Measurements from ENCODE around the gene TXNDC17. TPM values are rescaled to one million over a fixed set of nuclear protein-coding genes. Genes with fewer than 3 reads are reported as not detected.
A peak's percentile ranks its signal among the peaks of the same experiment; 100 is the strongest.

The TXNDC17 gene
- total RNA-seq, 1 experiment from 2014 or later, result 137 TPM

GRCh38 chr17:6608321-6608720 lies 32.5 kb upstream of the TXNDC17 start:
- DNase-seq (ENCODE audit: unreplicated experiment), result peak; percentile 63
- Mint-ChIP-seq H3K27ac (ENCODE audit: low read depth, unreplicated experiment) (no peak overlapping the region), H3K4me3 (ENCODE audit: unreplicated experiment) (no peak overlapping the region), H3K36me3 (ENCODE audit: insufficient read depth, unreplicated experiment) (peaks cover 84% of the 10 kb centered on the region), H3K9me3 (ENCODE audit: unreplicated experiment) (no peaks in the 10 kb centered on the region), H3K27me3 (ENCODE audit: insufficient read depth, unreplicated experiment) (no peaks in the 10 kb centered on the region), H3K4me1 (ENCODE audit: insufficient read depth, unreplicated experiment) (peaks cover 11% of the 10 kb centered on the region)
- intact Hi-C loops (cut with micrococcal nuclease), result no loop called here
- ChIA-PET POLR2A (interaction anchor here (0.5 to 3.8 kb wide), 15 partner anchors 8 to 1310 kb away, joined by 3 to 24 read pairs (median 4); partner anchors contain the start of genes KIAA0753 and TXNDC17), CTCF (interaction anchor here (0.7 to 3.6 kb wide), 6 partner anchors 13 to 302 kb away, joined by 3 to 24 read pairs (median 4); no protein-coding TSS in a partner anchor)
- BruUV-seq (replicated peaks), result no TSS peak
- no peak for TF ChIP-seq CTCF (IDR thresholded peaks at IDR 0.05; ENCODE audit: unreplicated experiment)

GRCh38 chr17:6610011-6610410 lies 30.8 kb upstream of the TXNDC17 start:
- TF ChIP-seq CTCF (IDR thresholded peaks at IDR 0.05; ENCODE audit: unreplicated experiment), result no peak
- intact Hi-C loops (cut with micrococcal nuclease), result no loop called here
- no peak for DNase-seq (ENCODE audit: unreplicated experiment)
- no peak overlapping the region for H3K4me3 Mint-ChIP-seq (ENCODE audit: unreplicated experiment)
- no peaks in the 10 kb centered on the region for H3K27me3 Mint-ChIP-seq (ENCODE audit: insufficient read depth, unreplicated experiment)
- CTCF ChIA-PET, result interaction anchor here (0.6 to 0.8 kb wide), 4 partner anchors 16 to 539 kb away, joined by 3 to 4 read pairs (median 4); no protein-coding TSS in a partner anchor
- no peak overlapping the region for H3K27ac Mint-ChIP-seq (ENCODE audit: low read depth, unreplicated experiment)
- peaks cover 11% of the 10 kb centered on the region for H3K4me1 Mint-ChIP-seq (ENCODE audit: insufficient read depth, unreplicated experiment)
- no TSS peak for BruUV-seq (replicated peaks)
- H3K9me3 Mint-ChIP-seq (ENCODE audit: unreplicated experiment), result no peaks in the 10 kb centered on the region
- POLR2A ChIA-PET, result interaction anchor here (0.6 to 1.9 kb wide), 3 partner anchors 13 to 166 kb away, joined by 3 to 5 read pairs (median 4); partner anchors contain the start of gene PIMREG
- peaks cover 87% of the 10 kb centered on the region for H3K36me3 Mint-ChIP-seq (ENCODE audit: insufficient read depth, unreplicated experiment)

GRCh38 chr17:6611231-6611630 lies 29.6 kb upstream of the TXNDC17 start:
- POLR2A ChIA-PET, result interaction anchor here (0.7 kb wide), 1 partner anchor 68 kb away, joined by 3 read pairs; no protein-coding TSS in a partner anchor
- intact Hi-C loops (cut with micrococcal nuclease), result no loop called here
- no peak for TF ChIP-seq CTCF (IDR thresholded peaks at IDR 0.05; ENCODE audit: unreplicated experiment)
- no TSS peak for BruUV-seq (replicated peaks)
- Mint-ChIP-seq H3K27me3 (ENCODE audit: insufficient read depth, unreplicated experiment) (no peaks in the 10 kb centered on the region), H3K4me1 (ENCODE audit: insufficient read depth, unreplicated experiment) (peaks cover 11% of the 10 kb centered on the region), H3K9me3 (ENCODE audit: unreplicated experiment) (no peaks in the 10 kb centered on the region), H3K36me3 (ENCODE audit: insufficient read depth, unreplicated experiment) (peaks cover 81% of the 10 kb centered on the region), H3K4me3 (ENCODE audit: unreplicated experiment) (no peak overlapping the region), H3K27ac (ENCODE audit: low read depth, unreplicated experiment) (no peak overlapping the region)
- CTCF ChIA-PET, result interaction anchor here (0.6 to 0.8 kb wide), 2 partner anchors 161 to 410 kb away, joined by 3 read pairs; no protein-coding TSS in a partner anchor
- DNase-seq (ENCODE audit: unreplicated experiment), result no peak

- no peak overlapping the region for H3K4me3 Mint-ChIP-seq (ENCODE audit: unreplicated experiment)
- CTCF ChIA-PET, result interaction anchor here (0.9 kb wide), 1 partner anchor 152 kb away, joined by 4 read pairs; no protein-coding TSS in a partner anchor
- intact Hi-C loops (cut with micrococcal nuclease), result no loop called here
These were observed 16.9 kb upstream of the TXNDC17 start for GRCh38 chr17:6623941-6624340.

More at GRCh38 chr17:6623941-6624340, 16.9 kb upstream of the TXNDC17 start:
- POLR2A ChIA-PET, result interaction anchor here (0.6 to 0.7 kb wide), 2 partner anchors 17 to 38 kb away, joined by 3 read pairs; no protein-coding TSS in a partner anchor
- no TSS peak for BruUV-seq (replicated peaks)
- Mint-ChIP-seq H3K27ac (ENCODE audit: low read depth, unreplicated experiment) (no peak overlapping the region), H3K36me3 (ENCODE audit: insufficient read depth, unreplicated experiment) (peaks cover 75% of the 10 kb centered on the region), H3K4me1 (ENCODE audit: insufficient read depth, unreplicated experiment) (peaks cover 6% of the 10 kb centered on the region), H3K9me3 (ENCODE audit: unreplicated experiment) (no peaks in the 10 kb centered on the region), H3K27me3 (ENCODE audit: insufficient read depth, unreplicated experiment) (no peaks in the 10 kb centered on the region)
- DNase-seq (ENCODE audit: unreplicated experiment), result no peak
- no peak for TF ChIP-seq CTCF (IDR thresholded peaks at IDR 0.05; ENCODE audit: unreplicated experiment)
